OCI-LY3 (cell line): ENCODE measurements around the gene PRPF19.

Source experiments
- EZH2phosphoT487 ChIP-seq: fragments of 200-600 bp; shearing (Covaris generic); IDR thresholded peaks from 2 replicates; pipeline ENCODE4 v1.6.1; 2018; ENCODE audit warnings: antibody characterized with exemption, mixed run types, low read depth
- TF ChIP-seq, protein P1 (sequence below): fragments of 200-600, 300-600 bp; sonication (generic); IDR thresholded peaks from 2 replicates; pipeline ENCODE4 v1.5.1; 2014; ENCODE audit warnings: antibody characterized with exemption, low read length, low read depth

DNA sequence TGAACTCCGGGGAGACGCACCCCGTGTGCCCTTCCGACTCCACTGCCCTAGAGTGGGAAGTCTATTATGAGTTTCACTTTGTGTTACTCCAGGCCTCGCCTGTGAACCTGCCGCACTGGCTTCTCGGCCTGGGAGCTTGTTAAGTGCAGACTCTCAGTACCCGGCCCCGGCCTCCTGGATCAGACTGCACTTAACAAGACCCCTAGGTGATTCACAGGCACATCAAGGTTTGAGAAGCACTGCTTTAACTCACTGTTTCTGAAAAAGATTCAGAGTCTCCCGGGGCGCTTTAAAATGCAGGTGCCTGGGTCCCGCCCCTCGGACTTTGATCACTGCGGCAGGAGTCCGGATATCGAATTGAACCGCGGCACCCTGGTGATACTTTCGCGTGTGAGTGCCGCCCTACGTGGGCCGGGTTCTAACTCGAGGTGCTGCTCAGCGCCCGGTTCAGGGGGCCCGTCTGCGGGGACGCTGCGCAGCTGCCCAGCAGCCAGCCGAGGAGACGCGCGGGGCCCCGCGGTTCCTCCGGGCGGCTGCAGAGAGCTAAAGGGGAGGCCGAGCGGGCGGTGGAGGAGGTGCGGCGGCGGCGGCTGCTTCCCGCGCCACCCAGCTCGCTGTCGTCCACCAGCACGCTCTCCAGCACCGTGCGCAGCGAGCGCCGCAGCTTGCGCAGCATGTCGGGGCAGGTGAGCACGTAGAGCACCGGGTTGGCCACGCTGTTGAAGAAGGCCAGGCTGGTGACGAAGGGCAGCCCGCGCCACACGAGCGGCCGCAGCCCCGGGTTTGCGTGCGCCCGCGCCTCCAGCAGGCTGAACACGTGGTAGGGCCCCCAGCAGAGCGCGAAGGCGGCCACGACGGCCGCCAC lies 54.0 kb downstream of the PRPF19 start:
- TF ChIP-seq, protein P1, sequence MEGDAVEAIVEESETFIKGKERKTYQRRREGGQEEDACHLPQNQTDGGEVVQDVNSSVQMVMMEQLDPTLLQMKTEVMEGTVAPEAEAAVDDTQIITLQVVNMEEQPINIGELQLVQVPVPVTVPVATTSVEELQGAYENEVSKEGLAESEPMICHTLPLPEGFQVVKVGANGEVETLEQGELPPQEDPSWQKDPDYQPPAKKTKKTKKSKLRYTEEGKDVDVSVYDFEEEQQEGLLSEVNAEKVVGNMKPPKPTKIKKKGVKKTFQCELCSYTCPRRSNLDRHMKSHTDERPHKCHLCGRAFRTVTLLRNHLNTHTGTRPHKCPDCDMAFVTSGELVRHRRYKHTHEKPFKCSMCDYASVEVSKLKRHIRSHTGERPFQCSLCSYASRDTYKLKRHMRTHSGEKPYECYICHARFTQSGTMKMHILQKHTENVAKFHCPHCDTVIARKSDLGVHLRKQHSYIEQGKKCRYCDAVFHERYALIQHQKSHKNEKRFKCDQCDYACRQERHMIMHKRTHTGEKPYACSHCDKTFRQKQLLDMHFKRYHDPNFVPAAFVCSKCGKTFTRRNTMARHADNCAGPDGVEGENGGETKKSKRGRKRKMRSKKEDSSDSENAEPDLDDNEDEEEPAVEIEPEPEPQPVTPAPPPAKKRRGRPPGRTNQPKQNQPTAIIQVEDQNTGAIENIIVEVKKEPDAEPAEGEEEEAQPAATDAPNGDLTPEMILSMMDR = no peak
- no peak for TF ChIP-seq EZH2phosphoT487
